ENCODE results near the gene OR6C65.

OR6C65 gene

GRCh38 chr12:55448825-55449224, 48.5 kb downstream of the OR6C65 start:
- FAIRE-seq: no peak
